Measurements from ENCODE around the gene CABP2.

DNA sequence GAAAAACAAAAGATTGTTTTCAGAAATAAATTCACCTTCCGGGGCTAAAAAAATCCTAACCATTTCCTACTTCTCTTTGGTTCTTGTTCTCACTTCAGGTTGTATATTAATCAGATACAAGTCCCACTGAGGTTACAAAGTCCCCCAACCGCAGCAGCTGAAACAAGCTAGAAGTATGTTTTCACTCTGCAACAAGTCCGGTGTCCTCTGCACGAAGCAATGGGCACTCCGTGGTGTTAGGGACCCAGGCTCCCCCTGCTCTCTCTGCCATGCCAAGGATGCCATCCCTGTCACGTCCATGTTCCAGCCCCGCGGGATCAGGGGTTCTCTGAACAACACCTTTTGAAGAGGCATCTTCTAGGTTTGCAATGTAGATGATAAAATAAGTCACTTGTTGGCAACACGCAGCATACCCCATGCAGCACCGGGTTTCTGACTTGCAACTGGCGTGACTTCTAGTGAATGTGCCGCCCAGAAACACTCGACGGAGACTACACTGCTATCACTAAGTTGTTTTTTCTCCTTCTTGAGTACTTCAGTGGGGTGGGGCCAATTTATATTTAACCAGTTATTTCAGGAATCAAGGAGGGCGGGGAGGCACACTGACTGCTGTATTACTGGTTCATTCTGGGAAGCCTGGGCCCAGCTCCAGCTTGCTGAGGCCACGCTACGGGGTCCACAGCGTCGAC, 35.0 kb upstream of the CABP2 start:
- TF ChIP-seq, protein P1, sequence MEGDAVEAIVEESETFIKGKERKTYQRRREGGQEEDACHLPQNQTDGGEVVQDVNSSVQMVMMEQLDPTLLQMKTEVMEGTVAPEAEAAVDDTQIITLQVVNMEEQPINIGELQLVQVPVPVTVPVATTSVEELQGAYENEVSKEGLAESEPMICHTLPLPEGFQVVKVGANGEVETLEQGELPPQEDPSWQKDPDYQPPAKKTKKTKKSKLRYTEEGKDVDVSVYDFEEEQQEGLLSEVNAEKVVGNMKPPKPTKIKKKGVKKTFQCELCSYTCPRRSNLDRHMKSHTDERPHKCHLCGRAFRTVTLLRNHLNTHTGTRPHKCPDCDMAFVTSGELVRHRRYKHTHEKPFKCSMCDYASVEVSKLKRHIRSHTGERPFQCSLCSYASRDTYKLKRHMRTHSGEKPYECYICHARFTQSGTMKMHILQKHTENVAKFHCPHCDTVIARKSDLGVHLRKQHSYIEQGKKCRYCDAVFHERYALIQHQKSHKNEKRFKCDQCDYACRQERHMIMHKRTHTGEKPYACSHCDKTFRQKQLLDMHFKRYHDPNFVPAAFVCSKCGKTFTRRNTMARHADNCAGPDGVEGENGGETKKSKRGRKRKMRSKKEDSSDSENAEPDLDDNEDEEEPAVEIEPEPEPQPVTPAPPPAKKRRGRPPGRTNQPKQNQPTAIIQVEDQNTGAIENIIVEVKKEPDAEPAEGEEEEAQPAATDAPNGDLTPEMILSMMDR (IDR thresholded peaks at IDR 0.05), result no peak
- TF ChIP-seq, protein P2, sequence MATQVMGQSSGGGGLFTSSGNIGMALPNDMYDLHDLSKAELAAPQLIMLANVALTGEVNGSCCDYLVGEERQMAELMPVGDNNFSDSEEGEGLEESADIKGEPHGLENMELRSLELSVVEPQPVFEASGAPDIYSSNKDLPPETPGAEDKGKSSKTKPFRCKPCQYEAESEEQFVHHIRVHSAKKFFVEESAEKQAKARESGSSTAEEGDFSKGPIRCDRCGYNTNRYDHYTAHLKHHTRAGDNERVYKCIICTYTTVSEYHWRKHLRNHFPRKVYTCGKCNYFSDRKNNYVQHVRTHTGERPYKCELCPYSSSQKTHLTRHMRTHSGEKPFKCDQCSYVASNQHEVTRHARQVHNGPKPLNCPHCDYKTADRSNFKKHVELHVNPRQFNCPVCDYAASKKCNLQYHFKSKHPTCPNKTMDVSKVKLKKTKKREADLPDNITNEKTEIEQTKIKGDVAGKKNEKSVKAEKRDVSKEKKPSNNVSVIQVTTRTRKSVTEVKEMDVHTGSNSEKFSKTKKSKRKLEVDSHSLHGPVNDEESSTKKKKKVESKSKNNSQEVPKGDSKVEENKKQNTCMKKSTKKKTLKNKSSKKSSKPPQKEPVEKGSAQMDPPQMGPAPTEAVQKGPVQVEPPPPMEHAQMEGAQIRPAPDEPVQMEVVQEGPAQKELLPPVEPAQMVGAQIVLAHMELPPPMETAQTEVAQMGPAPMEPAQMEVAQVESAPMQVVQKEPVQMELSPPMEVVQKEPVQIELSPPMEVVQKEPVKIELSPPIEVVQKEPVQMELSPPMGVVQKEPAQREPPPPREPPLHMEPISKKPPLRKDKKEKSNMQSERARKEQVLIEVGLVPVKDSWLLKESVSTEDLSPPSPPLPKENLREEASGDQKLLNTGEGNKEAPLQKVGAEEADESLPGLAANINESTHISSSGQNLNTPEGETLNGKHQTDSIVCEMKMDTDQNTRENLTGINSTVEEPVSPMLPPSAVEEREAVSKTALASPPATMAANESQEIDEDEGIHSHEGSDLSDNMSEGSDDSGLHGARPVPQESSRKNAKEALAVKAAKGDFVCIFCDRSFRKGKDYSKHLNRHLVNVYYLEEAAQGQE (IDR thresholded peaks at IDR 0.05; ENCODE audit: low read depth, low read length), result no peak
- TF ChIP-seq POLR2AphosphoS5 (IDR thresholded peaks at IDR 0.05; ENCODE audit: low read depth, low read length) (no peak), EP300 (IDR thresholded peaks at IDR 0.05; ENCODE audit: borderline replicate concordance in 1 of 2, low read depth in 1 of 2, low read length in 1 of 2) (no peak)
